A673 (cell line): Measurements from ENCODE around the gene MXD1. TPM values are rescaled to one million over a fixed set of nuclear protein-coding genes. Genes with fewer than 3 reads are reported as not detected.

ENCODE experiments used
- BruUV-seq: library from RNA; stranded (reverse); fragments of 400-500 nt; replicated peaks from 2 replicates; lab custom pipeline; 2021; lab: Mats Ljungman, UMichigan
- CTCF ChIA-PET: fragments of 300-600 bp; sonication (Branson Sonifier 250); formaldehyde crosslinking; loops from one replicate; lab custom pipeline; 2022; ENCODE audit warnings: antibody characterized with exemption; lab: Charles Lee
- POLR2A ChIA-PET: fragments of 300-600 bp; sonication (Branson Sonifier 250); formaldehyde crosslinking; loops from one replicate; lab custom pipeline; 2022; ENCODE audit warnings: antibody characterized with exemption; ENCODE audit not compliant: low non-redundant PET; lab: Charles Lee
- DNase-seq: peaks from one replicate; pipeline ENCODE4 v3.0.0-alpha.2; 2015; ENCODE audit warnings: low spot score
- H3K27ac ChIP-seq: fragments of 200-600 bp; sonication (generic); 2 replicates; pipeline ENCODE4 v1.5.1; 2016; ENCODE audit warnings: mixed run types, low read depth, mild to moderate bottlenecking, mixed read lengths, antibody characterized with exemption, low read length; ENCODE audit not compliant: poor library complexity, severe bottlenecking
- H3K27me3 ChIP-seq: fragments of 200-600 bp; sonication (generic); replicated peaks from 2 replicates; pipeline ENCODE4 v1.6.1; 2017; ENCODE audit warnings: mixed run types, low read depth, mild to moderate bottlenecking, mixed read lengths, antibody characterized with exemption, low read length; ENCODE audit not compliant: insufficient read depth, poor library complexity
- H3K36me3 ChIP-seq: fragments of 200-600 bp; sonication (generic); 2 replicates; pipeline ENCODE4 v1.6.1; 2016; ENCODE audit warnings: mixed run types, mild to moderate bottlenecking, mixed read lengths, antibody characterized with exemption, low read length; ENCODE audit not compliant: insufficient read depth, poor library complexity, severe bottlenecking
- H3K4me1 ChIP-seq: fragments of 200-600 bp; sonication (generic); 2 replicates; pipeline ENCODE4 v1.6.1; 2017; ENCODE audit warnings: mixed run types, mild to moderate bottlenecking, mixed read lengths, antibody characterized with exemption, low read length; ENCODE audit not compliant: insufficient read depth, poor library complexity, severe bottlenecking
- H3K4me3 ChIP-seq: fragments of 200-600 bp; sonication (generic); 2 replicates; pipeline ENCODE4 v1.5.1; 2016; ENCODE audit warnings: low read depth, mixed run types, mild to moderate bottlenecking, mixed read lengths, low read length; ENCODE audit not compliant: poor library complexity, severe bottlenecking
- H3K9me3 ChIP-seq: fragments of 200-600 bp; sonication (generic); 2 replicates; pipeline ENCODE4 v1.6.1; 2016; ENCODE audit warnings: mixed run types, low read depth, mild to moderate bottlenecking, mixed read lengths, antibody characterized with exemption, low read length; ENCODE audit not compliant: poor library complexity, severe bottlenecking
- EZH2 ChIP-seq: fragments of 200-600 bp; sonication (generic); IDR thresholded peaks from 2 replicates; pipeline ENCODE4 v1.6.1; 2017; ENCODE audit warnings: borderline replicate concordance, low read depth, mild to moderate bottlenecking, mixed read lengths, antibody characterized with exemption, low read length; ENCODE audit not compliant: poor library complexity, severe bottlenecking
- intact Hi-C: fragments of 100-400 bp; cut with micrococcal nuclease; formaldehyde crosslinking; loops from one replicate; pipeline ENCODE4 v1.10.0; 2022; ENCODE audit not compliant: unreplicated experiment
- total RNA-seq: library from RNA; stranded (reverse); gene quantifications from 2 replicates; pipeline ENCODE4 v1.2.3, GENCODE V29; 2021
- TF ChIP-seq, protein P1 (sequence below): fragments of 300-800, 200-600 bp; sonication (generic); conservative IDR thresholded peaks from 2 replicates; pipeline ENCODE4 v1.5.1; 2017; ENCODE audit warnings: low read depth, mild to moderate bottlenecking, antibody characterized with exemption, low read length, moderate library complexity, mixed read lengths

Gene MXD1
- total RNA-seq, 1 experiment from 2014 or later: 3.7 TPM

DNA sequence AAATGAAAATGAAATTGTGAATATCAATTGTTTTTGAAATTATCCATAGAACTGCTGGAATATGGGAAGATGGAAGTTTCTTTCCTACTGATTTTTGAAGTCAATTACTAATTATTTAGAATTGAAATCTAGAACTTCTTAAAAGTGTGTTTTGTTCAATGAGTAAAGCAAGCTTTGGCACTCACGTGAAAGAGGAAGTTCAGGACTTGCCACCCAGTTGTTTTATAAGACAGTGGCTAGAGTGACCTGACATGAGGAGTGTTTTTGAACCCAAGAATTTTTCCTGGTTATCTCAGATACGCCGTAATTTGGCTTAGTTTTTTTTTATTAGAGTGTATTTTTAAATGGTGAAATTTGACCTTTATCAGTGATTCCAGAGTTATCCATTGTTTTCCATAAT lies 3.5 kb downstream of the MXD1 start:
- Histone ChIP-seq H3K9me3 (no peaks in the 10 kb centered on the region), H3K4me1 (no peaks in the 10 kb centered on the region), H3K27me3 (no peaks in the 10 kb centered on the region), H3K4me3 (no peak overlapping the region), H3K36me3 (no peaks in the 10 kb centered on the region), H3K27ac (no peak overlapping the region)
- BruUV-seq: no TSS peak
- CTCF ChIA-PET: no interaction called here
- no peak for DNase-seq
- TF ChIP-seq EZH2: no peak
- TF ChIP-seq, protein P1, sequence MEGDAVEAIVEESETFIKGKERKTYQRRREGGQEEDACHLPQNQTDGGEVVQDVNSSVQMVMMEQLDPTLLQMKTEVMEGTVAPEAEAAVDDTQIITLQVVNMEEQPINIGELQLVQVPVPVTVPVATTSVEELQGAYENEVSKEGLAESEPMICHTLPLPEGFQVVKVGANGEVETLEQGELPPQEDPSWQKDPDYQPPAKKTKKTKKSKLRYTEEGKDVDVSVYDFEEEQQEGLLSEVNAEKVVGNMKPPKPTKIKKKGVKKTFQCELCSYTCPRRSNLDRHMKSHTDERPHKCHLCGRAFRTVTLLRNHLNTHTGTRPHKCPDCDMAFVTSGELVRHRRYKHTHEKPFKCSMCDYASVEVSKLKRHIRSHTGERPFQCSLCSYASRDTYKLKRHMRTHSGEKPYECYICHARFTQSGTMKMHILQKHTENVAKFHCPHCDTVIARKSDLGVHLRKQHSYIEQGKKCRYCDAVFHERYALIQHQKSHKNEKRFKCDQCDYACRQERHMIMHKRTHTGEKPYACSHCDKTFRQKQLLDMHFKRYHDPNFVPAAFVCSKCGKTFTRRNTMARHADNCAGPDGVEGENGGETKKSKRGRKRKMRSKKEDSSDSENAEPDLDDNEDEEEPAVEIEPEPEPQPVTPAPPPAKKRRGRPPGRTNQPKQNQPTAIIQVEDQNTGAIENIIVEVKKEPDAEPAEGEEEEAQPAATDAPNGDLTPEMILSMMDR: no peak
- POLR2A ChIA-PET: no interaction called here
- intact Hi-C loops: no loop called here

DNA sequence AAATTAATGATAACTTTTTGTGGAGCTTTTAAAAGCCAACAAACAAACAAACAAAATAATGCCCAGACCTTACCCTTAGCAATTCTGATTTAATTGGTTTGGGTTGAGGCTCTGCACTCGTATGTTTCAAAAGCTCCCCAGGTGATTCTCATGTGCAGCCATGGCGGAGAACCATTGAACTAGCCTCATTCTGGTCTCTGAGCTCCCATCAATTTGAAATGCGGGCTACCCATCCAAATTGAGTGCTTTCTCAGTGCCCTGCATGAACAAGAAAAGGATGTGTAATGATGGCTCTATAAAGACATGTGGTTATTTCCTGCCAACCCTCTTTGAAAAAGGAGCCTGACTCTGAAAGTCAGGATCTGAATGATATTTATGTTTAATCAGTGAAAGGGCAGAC lies 8.2 kb downstream of the MXD1 start:
- H3K27me3 ChIP-seq: no peaks in the 10 kb centered on the region
- ChIA-PET CTCF (no interaction called here), POLR2A (no interaction called here)
- no peaks in the 10 kb centered on the region for H3K36me3 ChIP-seq
- TF ChIP-seq EZH2: no peak
- TF ChIP-seq, protein P1: no peak
- no TSS peak for BruUV-seq
- no peak overlapping the region for H3K4me3 ChIP-seq
- intact Hi-C loops: no loop called here
- no peak overlapping the region for H3K27ac ChIP-seq
- no peaks in the 10 kb centered on the region for H3K4me1 ChIP-seq
- no peak for DNase-seq
- H3K9me3 ChIP-seq: no peaks in the 10 kb centered on the region

DNA sequence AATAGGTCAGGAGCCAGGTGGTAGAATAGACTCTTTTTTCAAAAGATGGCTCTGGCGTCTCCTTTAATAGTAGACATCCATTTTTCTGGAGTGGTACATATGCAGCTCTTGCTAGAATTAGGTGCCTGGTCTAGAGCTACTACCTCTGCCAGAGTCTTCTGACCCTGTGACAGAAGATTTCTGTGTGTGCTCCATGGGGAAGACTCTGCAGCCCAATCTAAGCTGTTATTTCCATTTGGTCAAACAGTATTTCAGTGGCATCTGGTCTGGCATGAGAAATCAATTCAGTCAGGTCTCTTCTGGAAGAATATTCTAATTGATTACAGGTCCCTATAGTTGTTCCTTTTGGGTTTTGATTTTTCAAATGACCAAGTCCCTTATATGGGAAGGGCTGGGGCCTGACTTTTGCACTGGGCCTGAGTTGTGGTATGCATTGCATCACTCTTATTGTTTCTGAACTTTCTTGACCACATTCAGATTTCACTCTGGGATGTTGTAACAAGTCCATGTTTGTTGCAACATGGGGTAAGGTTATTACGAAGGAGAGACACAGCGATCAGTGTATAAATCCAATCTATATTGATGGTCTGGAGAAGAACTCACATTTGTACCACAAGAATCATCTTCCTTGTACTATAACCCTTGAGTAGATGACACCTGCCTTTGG lies 12.1 kb downstream of the MXD1 start:
- ChIA-PET CTCF (no interaction called here), POLR2A (no interaction called here)
- BruUV-seq: no TSS peak
- H3K4me1 ChIP-seq: no peaks in the 10 kb centered on the region
- intact Hi-C loops: no loop called here
- no peaks in the 10 kb centered on the region for H3K27me3 ChIP-seq
- no peaks in the 10 kb centered on the region for H3K36me3 ChIP-seq
- TF ChIP-seq, protein P1: no peak
- TF ChIP-seq EZH2: no peak
- no peak for DNase-seq
- no peak overlapping the region for H3K27ac ChIP-seq
- no peak overlapping the region for H3K4me3 ChIP-seq
- H3K9me3 ChIP-seq: no peaks in the 10 kb centered on the region
